Neuron (in vitro differentiated cells): ENCODE measurements around the gene SNX15.
A peak's percentile ranks its signal among the peaks of the same experiment; 100 is the strongest.
"Not testable (repeated sequence)": the region's sequence is repeated elsewhere in the genome, so short reads cannot be mapped to it uniquely, and the experiment has no call there.

ENCODE experiments used
- H2AFZ ChIP-seq: one replicate; pipeline ENCODE4 v1.6.1; 2013; ENCODE audit warnings: low read depth, mild to moderate bottlenecking, inconsistent platforms, low read length, moderate library complexity
- H3K27me3 ChIP-seq: one replicate; pipeline ENCODE4 v1.6.1; 2013; ENCODE audit warnings: low read length; ENCODE audit not compliant: insufficient read depth
- H3K36me3 ChIP-seq: one replicate; pipeline ENCODE4 v1.6.1; 2013; ENCODE audit warnings: low read length; ENCODE audit not compliant: insufficient read depth
- H3K4me1 ChIP-seq: one replicate; pipeline ENCODE4 v1.6.1; 2013; ENCODE audit warnings: low read length; ENCODE audit not compliant: insufficient read depth
- H3K4me3 ChIP-seq: 2 replicates; pipeline ENCODE4 v1.5.1; 2013; ENCODE audit warnings: mild to moderate bottlenecking, low read length, moderate library complexity
- H3K9me3 ChIP-seq: one replicate; pipeline ENCODE4 v1.6.1; 2013; ENCODE audit warnings: low read length

Gene SNX15

GRCh38 chr11:65002706-65003105 lies 24.5 kb upstream of the SNX15 start:
- no peaks in the 10 kb centered on the region for H3K36me3 ChIP-seq
- no peak overlapping the region for H3K4me3 ChIP-seq
- no peak overlapping the region for H2AFZ ChIP-seq
- peaks cover 4% of the 10 kb centered on the region for H3K27me3 ChIP-seq
- no peaks in the 10 kb centered on the region for H3K9me3 ChIP-seq
- H3K4me1 ChIP-seq = no peaks in the 10 kb centered on the region

- Histone ChIP-seq H3K4me3 (no peak overlapping the region), H2AFZ (no peak overlapping the region), H3K9me3 (no peaks in the 10 kb centered on the region), H3K36me3 (no peaks in the 10 kb centered on the region), H3K27me3 (peaks cover 4% of the 10 kb centered on the region), H3K4me1 (no peaks in the 10 kb centered on the region)
Observed at GRCh38 chr11:65003282-65003681, 24.0 kb upstream of the SNX15 start.

GRCh38 chr11:65003968-65004367 lies 23.3 kb upstream of the SNX15 start:
- not testable (repeated sequence) for H3K9me3 ChIP-seq, H3K27me3 ChIP-seq, H2AFZ ChIP-seq, H3K4me3 ChIP-seq, H3K4me1 ChIP-seq, H3K36me3 ChIP-seq

- Histone ChIP-seq H2AFZ (no peak overlapping the region), H3K36me3 (no peaks in the 10 kb centered on the region), H3K4me1 (peaks cover under 1% of the 10 kb centered on the region), H3K4me3 (no peak overlapping the region), H3K27me3 (peaks cover 4% of the 10 kb centered on the region), H3K9me3 (no peaks in the 10 kb centered on the region)
Observed at GRCh38 chr11:65008016-65008415, 19.2 kb upstream of the SNX15 start.

GRCh38 chr11:65008873-65009272 lies 18.4 kb upstream of the SNX15 start:
- no peaks in the 10 kb centered on the region for H3K36me3 ChIP-seq
- no peak overlapping the region for H2AFZ ChIP-seq
- peaks cover 4% of the 10 kb centered on the region for H3K4me1 ChIP-seq
- no peaks in the 10 kb centered on the region for H3K9me3 ChIP-seq
- peaks cover 4% of the 10 kb centered on the region for H3K27me3 ChIP-seq
- no peak overlapping the region for H3K4me3 ChIP-seq

GRCh38 chr11:65013130-65013887 lies 13.9 kb upstream of the SNX15 start:
- H3K4me1 ChIP-seq = peaks cover 4% of the 10 kb centered on the region
- H3K9me3 ChIP-seq = no peaks in the 10 kb centered on the region
- no peaks in the 10 kb centered on the region for H3K27me3 ChIP-seq
- H3K36me3 ChIP-seq = peaks cover 3% of the 10 kb centered on the region
- H2AFZ ChIP-seq = peak overlapping the region; percentile 64
- peak overlapping the region; percentile 68 for H3K4me3 ChIP-seq

GRCh38 chr11:65013888-65014725 lies 13.1 kb upstream of the SNX15 start, which contains the start of gene ARL2:
ARL2 (plus strand) TSS chr11:65014160; CDS start chr11:65014208, 48 bp downstream.
- H3K9me3 ChIP-seq = no peaks in the 10 kb centered on the region
- H3K36me3 ChIP-seq = peaks cover 9% of the 10 kb centered on the region
- H2AFZ ChIP-seq = peak within 1 kb of the TSS; percentile 64
- H3K4me3 ChIP-seq = peak within 1 kb of the TSS; percentile 68
- H3K27me3 ChIP-seq = no peaks in the 10 kb centered on the region
- peaks cover 4% of the 10 kb centered on the region for H3K4me1 ChIP-seq

GRCh38 chr11:65014726-65015227 lies 12.5 kb upstream of the SNX15 start:
- H3K36me3 ChIP-seq = peaks cover 13% of the 10 kb centered on the region
- H2AFZ ChIP-seq = peak overlapping the region; percentile 64
- H3K4me3 ChIP-seq = peak overlapping the region; percentile 68
- peaks cover 4% of the 10 kb centered on the region for H3K4me1 ChIP-seq
- H3K9me3 ChIP-seq = no peaks in the 10 kb centered on the region
- H3K27me3 ChIP-seq = no peaks in the 10 kb centered on the region

GRCh38 chr11:65016705-65017104 lies 10.5 kb upstream of the SNX15 start:
- Histone ChIP-seq H3K4me3 (no peak overlapping the region), H3K27me3 (no peaks in the 10 kb centered on the region), H3K36me3 (peaks cover 23% of the 10 kb centered on the region), H3K9me3 (no peaks in the 10 kb centered on the region), H3K4me1 (peaks cover 4% of the 10 kb centered on the region), H2AFZ (no peak overlapping the region)

GRCh38 chr11:65017937-65018336 lies 9.3 kb upstream of the SNX15 start:
- Histone ChIP-seq H3K4me1 (peaks cover 4% of the 10 kb centered on the region), H3K9me3 (no peaks in the 10 kb centered on the region), H2AFZ (no peak overlapping the region), H3K4me3 (no peak overlapping the region), H3K27me3 (no peaks in the 10 kb centered on the region), H3K36me3 (peaks cover 25% of the 10 kb centered on the region)

- Histone ChIP-seq H2AFZ (no peak overlapping the region), H3K4me3 (no peak overlapping the region), H3K9me3 (no peaks in the 10 kb centered on the region), H3K36me3 (peaks cover 25% of the 10 kb centered on the region), H3K27me3 (no peaks in the 10 kb centered on the region), H3K4me1 (no peaks in the 10 kb centered on the region)
Observed at GRCh38 chr11:65019824-65020223, 7.4 kb upstream of the SNX15 start.

- Histone ChIP-seq H3K9me3 (no peaks in the 10 kb centered on the region), H3K36me3 (peaks cover 25% of the 10 kb centered on the region), H3K27me3 (no peaks in the 10 kb centered on the region), H3K4me1 (no peaks in the 10 kb centered on the region), H3K4me3 (no peak overlapping the region), H2AFZ (no peak overlapping the region)
Observed at GRCh38 chr11:65021003-65021402, 6.2 kb upstream of the SNX15 start.

- H3K9me3 ChIP-seq = no peaks in the 10 kb centered on the region
- no peaks in the 10 kb centered on the region for H3K27me3 ChIP-seq
- peaks cover 25% of the 10 kb centered on the region for H3K36me3 ChIP-seq
- no peak overlapping the region for H3K4me3 ChIP-seq
- no peak overlapping the region for H2AFZ ChIP-seq
- H3K4me1 ChIP-seq = no peaks in the 10 kb centered on the region
Observed at GRCh38 chr11:65021509-65021908, 5.7 kb upstream of the SNX15 start.
